Stimulated activated CD4-positive, alpha-beta T cell treated with anti-CD3 and anti-CD28 coated beads, Interleukin-4, amount 100 ng/mL, for 1 hour (primary cell): ENCODE results near the gene HHAT.
"Not testable (repeated sequence)": the region's sequence is repeated elsewhere in the genome, so short reads cannot be mapped to it uniquely, and the experiment has no call there.

Source experiments
- DNase-seq: peaks from one replicate; pipeline ENCODE4 v3.0.0-alpha.2; 2020

Gene HHAT

DNA sequence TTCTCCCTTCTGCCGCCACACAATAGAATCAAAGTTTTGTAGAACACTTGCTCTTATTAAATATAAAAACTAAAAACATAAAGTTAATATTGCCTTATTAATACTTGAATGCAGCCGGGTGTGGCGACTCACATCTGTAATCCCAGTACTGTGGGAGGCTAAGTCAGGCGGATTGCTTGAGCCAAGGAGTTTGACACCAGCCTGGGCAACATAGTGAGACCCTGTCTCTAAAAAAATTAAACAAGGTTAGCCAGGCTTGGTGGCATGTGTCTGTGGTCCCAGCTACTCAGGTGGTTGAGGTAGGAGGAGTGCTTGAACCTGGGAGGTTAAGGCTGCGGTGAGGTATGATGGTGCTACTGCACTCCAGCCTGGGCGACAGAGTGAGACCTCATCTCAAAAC lies 13.2 kb upstream of the HHAT start:
- no peak for DNase-seq

DNA sequence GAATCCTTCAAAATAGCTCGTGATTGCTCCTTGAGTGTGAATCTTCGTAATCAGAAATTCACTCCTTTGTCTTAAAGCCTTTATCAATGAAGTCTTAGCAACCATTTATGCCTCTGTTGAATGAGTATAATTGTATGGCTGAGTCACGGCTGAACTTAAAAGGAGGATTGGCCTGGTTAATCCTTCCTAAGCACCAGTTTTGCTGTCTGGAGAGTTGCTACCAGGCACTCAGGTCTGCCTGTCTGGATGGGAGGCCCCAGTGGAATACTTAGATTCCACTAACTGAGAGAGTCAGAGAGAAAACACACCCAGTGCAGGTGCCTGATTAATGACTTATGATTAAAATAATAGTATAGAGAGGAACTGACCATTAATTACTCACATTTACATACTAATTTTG lies 7.6 kb upstream of the HHAT start:
- DNase-seq = no peak

DNA sequence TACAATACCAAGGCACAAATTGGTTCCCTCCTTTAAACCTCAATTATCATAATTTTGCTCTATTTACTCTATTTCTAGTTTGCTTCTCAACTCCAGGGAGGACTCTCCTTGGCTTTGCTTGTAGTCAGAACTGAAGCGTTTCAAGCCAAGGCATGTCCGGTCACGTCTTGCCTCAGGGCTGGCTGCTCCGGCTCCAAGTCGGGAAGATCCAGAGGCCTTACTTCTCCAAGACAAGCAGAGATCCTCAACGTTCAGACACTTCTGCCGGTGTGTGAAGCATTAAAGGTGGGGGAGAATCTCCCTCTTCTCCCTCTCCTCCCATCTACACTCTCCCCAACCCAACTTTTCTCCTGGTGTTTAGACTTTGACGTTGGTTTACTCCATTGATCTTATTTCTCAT lies 7.2 kb upstream of the HHAT start:
- no peak for DNase-seq

DNA sequence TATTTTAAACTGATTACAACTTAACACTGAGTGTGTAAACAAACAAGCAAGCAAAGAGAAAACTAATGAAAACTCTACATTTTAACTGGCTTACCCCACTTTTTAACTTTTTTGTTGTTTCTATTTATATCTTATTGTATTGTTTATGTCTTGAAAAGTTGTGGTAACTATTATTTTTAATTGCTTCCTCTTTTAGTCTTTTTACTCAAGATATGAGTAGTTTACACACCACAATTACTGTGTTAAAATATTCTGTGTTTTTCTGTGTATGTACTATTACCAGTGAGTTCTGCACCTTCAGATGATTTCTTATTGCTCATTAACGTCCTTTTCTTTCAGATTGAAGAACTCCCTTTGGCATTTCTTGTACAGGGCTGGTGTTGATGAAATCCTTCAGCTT lies 4.7 kb upstream of the HHAT start:
- DNase-seq = no peak

DNA sequence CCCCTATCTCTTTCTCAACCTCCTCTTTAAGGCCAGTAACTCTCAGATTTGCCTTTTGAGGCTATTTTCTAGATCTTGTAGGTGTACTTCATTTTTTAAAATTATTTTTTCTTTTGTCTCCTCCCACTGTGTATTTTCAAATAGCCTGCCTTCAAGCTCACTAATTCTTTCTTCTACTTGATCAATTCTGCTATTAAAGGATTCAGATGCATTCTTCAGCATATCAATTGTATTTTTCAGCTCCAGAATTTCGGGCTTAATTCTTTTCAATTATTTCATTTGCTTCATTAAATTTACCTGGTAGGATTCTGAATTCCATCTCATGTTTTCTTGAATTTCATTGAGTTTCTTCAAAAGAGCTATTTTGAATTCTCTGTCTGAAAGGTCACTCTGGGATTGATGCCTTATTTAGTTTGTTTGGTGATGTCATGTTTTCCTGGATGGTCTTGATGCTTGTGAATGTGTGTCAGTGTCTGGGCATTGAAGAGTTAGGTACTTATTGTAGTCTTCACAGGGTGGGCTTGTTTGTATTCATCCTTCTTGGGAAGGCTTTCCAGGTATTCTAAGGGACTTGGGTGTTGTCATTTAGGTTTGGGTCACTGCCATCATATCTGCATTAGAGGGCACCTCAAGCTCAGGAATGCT lies 3.6 kb upstream of the HHAT start:
- no peak for DNase-seq

DNA sequence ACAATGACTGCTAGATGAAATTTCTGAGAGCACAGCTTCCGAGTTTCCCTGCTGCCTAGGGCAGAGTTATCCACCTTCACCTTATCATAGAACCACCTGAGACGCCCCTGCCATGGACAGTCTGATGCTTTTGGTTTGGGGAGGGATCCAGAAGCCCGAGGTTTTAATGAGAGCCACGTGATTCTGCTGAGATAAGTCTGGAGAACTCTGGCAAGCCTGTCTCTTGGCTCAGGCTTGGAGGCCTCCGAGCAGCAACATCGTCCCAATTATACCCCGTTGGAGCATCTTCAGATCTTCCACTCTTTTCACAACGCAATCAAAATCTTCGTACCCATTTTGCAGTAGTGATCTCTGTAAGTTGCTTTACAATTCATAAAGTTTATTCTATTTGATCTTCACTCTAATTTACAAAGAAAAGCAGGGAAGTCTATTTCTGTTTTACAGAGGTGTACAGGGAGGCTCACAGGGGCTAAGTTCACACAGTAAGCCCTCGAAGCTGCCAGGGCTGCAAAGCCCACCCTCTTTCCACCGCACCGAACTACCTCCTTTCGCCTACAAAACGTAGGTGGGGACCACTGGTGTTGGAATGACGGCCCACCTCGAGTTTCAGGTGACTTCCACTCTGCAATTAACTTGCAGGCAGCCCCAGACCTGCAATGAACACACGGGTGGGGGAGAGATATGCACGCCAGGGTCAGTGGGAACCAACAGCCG lies 513 bp upstream of the HHAT start:
- no peak for DNase-seq

DNA sequence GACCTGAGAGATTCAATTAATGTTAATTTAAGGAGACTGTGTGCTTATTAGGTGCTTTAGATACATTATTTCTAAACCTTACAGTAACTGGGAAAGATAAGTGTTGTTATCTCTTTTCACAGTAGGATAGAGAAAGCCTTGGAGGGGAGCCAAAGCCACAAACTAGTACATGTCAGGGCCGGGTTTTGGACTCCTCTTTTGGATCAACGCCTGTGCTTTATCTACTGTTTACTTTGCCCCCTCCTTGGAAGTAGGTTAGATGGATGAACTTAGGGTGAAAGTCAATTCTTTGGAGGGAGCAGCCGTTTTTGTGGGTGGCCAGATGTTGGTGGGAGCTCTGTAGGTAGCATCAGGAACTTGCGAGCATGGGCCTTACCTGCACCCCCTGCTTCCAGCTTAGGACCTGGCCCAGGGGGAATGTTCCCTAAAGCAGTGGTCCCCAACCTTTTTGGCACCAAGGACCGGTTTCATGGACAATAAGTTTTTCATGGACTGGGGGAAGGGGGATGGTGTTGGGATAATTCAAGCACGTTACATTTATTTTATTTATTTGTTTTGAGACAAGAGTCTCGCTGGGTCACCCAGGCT lies 1.7 kb downstream of the HHAT start:
- DNase-seq = no peak

DNA sequence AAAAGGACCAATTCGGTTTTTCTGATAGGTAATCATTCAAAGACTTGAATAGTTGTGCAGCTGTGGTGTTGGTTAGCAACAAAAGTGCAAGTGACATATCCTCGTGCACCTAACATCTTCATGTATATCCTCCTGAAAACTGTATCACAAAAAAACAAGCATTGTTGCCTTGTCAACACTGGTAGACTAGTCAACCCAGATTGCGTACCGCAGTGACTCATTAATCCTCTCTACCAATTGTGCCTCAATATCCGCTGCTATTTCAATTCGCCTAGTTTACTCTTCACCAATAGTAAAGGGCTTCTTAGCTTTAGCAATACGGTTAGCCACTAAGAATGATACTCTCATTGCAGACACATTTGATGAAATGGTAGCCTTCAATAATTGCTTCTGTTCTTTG lies 3.5 kb downstream of the HHAT start:
- no peak for DNase-seq

DNA sequence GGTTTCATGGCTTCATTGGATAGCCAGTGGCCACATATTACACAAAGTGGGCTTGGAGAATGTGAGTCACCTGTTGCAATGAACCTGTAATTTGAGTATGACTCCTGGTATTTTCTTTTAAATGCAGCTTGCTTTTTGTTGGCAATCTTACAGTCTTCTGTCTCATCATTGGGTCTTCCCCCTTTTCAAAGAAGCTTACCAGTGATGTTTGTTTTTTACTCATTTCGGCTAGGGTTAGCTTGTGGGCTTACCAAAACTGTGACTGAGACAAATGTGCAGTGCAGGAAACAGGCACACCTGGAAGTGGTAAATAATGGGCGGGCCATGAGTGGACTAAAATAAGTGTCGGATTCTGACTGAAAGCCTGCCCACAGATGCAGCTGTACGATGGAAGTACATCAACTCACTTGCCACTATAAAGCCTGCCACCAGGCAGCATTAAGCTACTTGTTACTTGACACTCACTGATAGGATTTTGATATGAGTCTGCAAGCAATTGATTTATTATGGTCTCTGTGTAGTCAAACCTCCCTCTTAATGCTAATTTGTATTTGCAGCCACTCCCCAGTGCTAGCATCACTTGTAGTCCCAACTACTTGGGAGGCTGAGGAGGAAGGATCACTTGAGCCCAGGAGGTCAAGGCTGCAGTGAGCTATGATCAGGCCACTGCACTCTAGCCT lies 4.2 kb downstream of the HHAT start:
- peak; percentile 28 for DNase-seq

DNA sequence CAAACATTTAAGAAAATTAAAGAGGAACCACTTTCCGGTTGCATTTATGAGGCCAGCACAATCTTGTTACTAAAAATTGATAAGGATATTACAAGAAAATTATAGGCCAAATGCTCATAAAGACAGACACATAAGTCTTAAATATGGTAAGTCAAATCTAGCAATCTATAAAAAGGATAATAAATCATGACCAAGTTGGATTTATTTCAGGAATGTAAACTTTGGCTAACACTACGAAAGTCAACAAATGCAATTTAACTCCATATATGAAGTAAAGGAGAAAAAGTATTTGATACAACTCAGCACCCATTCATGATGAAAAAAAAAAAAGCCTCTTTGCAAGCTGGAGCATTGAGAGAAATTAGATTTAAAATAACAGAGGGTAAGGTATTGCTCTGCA lies 6.3 kb downstream of the HHAT start:
- no peak for DNase-seq

DNA sequence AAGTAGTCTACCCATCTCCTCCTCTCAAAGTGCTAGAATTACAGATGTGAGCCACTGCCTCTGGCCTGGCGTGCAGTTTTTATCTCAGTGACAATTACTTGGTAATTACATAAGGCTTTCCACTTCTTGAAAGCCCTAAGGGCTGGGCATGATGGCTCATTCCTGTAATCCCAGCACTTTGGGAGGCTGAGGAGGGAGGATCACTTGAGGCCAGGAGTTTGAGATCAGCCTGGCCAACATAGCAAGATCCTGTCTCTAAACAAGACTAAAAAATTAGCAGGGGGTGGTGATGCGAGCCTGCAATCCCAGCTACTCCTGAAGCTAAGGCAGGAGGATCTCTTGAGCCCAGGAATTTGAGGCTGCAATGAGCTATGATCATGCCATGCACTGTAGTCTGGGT lies 7.7 kb downstream of the HHAT start:
- no peak for DNase-seq

DNA sequence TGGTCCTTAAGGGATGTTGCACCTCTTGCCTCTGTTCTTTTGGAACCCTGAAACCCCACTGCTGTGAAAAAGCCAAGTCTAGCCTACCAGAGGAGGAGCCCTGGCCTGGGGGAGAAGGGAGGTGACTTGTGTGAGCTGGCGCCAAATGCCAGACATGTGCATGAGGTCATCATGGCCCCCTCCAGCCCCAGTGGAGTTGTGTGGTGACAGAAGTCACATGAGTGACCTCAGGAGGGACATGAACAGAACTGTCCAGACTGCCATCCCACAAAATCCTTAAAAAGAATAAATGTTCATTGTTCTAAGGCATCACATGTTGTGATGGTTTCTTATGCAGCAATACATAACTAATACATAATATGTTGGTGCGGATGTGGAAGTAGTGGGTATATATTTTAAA lies 10.8 kb downstream of the HHAT start:
- no peak for DNase-seq

DNA sequence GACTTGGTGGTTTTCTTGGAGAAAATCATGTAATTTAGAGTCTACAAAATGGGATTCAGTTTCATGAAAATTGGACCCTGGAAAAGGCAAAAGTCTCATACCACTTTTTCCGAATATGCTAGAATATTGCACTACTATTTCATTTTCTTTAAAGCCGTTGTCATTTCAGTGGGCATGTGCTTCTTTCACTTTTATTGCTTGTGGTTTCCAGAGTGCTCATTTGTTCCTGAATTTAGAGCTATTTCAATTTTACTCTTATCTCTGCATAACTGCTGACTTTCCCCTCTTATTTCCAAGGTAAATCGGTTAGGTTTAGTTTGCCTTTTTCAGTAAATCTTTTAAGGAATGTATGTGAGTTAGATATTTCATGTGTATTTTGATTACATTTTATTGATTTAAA lies 11.6 kb downstream of the HHAT start:
- no peak for DNase-seq

DNA sequence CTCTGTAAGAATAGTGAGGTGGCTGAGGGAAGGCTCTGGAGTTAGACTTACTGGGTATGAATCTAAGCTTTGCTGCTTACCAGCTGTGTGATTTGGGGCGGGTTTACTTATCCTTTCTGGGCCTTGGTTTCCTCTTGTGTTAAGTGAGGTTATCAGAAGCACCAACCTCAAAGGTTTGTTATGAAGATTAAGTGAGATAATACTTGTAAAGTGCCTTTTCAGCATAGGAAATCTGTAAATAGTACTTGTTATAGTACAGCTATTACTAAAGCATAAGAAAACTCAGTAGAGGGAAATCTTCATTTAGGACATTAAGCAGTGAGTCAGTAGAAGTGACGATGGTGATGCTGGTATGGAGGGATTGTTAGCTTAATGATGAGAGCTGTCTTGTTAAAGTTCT lies 12.1 kb downstream of the HHAT start:
- DNase-seq = no peak

DNA sequence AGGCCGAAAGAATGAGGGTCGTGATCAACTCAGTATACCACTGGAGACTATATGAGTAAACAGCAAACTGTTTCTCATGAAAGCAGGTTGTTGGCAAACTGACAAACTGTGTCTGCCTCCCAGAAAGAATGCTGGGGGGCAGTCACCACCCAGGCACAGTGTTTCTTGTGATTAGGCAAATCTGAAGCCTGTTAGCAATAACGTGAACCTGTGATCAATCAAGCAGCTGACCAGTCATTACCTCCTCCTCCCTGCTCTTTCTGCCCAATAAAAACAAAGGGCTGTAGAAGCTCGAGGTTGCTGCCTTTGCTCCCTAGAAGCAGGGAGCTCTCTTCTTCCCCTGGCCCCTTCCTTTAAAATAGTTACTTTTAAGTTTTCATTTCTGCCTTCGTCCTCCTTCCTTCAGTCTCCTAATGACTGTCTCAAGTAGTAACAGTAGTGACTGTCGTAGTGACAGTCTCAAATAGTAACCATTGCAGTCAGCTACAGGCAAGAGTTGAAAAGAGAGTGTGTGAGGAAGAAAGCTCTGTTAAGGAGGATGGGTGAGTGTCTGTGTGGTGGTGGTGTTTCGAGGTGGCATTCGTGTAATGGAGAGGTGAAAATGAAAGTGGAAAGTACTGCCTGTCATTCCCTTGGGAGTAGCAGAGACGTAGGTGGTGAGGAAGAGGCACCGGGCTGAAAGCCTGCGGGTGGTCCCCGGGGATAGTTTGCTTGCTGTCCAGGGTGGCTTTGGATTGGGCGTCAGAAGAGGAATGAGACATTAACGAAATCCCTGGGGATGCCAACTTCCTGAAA lies 14.5 kb downstream of the HHAT start:
- DNase-seq = no peak

DNA sequence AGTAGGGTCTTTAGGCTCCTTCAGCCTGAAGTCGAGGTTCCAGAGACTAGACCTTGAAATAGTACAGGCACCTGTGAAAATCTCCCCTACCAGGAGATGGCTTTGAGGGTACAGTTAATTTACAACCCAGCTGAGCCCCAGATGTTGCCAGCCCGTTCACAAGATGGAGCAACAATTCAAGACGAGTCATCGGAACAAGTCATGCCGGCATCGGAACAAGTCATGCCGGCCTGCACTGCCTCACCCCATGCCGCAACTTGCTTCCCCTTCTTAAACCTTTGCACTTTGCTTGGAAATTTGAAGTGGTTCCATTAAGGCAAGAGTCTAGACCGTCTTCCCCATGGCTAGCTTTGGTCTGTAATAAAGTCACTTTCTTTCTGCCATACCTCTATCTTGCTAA lies 16.0 kb downstream of the HHAT start:
- no peak for DNase-seq

DNA sequence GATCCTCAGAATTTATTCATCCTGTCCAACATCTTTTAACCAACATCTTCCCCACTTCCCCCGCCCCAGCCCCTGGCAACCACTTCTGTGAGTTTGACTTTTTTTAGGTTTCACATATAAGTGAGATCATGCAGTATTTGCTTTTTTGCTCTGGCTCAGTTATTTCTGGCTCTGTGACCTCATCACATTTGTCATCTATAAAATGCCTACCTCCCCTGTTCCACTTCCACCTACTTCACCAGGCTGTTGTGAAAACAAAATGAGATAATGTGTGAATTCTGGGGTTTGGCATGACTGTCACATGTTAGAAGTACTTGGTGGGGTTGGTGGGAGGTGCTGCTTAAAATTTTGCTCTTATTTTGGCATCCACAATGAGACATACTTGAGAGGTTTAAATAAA lies 18.4 kb downstream of the HHAT start:
- no peak for DNase-seq

DNA sequence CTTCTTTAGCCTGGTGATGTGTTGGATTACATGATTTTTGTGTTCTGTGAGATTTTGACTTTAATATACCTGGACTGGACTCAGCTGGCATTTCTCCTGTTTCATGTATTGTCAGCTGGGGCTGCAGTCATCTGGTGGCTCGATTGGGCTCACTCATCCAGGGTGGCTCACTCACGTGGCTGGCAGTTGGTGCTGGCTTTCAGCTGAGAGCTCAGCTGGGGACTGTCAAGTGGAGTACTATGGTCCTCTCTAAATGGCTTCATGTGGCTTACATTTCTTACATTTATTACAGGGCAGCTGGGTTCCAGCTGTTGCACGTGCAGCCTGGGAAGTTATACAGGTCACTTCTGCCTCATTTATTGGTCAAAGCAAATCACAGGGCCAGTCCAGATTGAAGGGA lies 22.8 kb downstream of the HHAT start:
- no peak for DNase-seq

DNA sequence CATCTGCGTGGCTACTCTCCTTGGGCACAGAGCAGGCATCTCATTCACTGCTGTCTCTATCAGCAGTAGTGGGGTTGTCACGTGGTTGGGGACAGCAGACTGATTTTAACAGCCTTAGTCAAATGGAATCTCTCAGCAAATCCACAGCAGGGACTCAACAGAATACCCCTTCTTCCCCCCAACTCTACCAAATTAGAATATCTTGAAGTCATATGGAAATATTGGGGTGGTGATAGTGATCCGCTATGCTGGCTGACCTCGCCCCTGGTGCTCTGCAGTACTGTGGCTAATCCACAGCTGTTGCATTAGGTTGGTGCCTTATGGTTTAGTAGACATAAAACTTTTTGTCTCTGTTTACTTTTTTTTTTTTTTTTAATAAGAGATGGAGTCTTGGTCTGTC lies 23.9 kb downstream of the HHAT start:
- DNase-seq = no peak

DNA sequence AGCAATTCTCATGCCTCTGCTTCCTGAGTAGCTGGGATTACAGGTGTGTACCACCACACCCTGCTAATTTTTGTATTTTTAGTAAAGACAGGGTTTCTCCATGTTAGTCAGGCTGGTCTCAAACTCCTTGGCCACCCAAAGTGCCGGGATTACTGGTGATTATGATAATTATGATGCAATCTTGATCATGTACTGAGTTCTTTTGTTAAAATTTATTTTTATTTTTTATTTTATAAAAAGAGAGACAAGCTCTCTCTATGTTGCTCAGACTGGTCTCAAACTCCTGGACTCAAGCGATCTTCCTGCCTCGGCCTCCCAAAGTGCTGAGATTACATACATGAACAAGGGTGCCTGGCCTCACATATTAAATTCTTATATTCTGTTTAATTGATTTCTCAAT lies 25.6 kb downstream of the HHAT start:
- DNase-seq = not testable (repeated sequence)

DNA sequence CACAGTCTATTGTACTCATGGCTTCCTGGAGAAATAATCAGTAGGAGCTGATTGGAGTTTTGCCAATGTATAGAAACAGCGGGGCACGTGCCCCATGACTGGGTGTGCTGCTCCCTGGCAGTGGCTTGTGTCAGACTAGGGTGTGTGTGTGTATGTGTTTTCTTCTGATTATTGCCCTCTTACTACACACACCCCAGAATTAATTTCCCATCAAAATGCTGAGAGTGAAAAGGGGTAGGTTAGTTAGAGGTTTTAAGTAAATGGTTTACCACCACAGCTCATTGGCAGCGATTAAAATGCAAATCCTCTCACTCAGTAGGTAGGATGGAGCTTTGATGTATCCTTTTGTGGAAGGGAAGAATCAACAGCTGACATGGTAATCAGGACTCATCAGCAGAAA lies 29.9 kb downstream of the HHAT start:
- DNase-seq = no peak

DNA sequence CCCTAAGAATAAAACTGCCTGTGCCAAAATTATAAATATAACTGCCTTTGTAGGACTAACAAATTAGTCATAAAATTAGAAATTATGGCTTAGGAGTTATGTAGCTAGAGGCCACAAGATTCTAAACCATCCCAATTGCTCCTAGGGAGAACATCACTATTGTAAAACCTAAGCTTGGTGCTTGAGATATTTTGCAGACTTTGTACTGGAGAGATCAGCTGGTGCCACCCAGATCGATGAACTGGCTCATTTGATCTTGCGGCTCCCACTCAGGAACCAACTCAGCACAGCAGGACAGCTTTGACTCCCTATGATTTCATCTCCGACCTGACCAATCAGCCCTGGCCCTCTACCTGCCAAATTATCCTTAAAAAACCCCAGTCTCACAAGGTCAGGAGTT lies 30.6 kb downstream of the HHAT start:
- no peak for DNase-seq

DNA sequence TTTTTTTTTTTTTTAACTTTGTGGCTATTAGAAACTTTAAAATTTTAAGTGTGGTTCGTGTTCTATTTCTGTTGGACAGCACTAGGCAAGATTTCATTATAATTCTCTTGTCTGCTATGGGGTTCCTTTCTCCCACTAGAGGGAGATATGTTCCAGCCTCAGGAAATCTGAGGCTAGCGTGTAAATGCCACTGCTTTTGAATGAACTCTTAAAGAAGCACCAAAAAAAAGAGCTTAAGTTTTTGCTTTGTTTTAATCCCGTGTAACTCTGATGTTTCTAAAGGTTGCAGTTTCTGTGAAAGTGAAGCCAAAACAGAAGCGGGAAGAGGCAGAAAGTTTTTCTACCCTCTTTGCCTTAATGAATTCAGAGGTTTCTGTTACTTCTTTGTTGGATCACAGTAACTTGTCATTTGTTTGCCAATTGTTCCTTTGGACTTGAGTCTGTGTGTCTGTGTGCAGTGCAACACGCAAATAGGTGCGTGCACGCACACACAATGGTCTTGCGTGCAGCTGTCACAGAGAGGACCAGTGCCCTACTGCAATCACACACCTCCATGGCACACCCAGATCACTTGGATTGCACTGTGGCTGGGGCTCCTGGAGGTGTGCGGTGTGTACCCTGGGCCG lies 32.3 kb downstream of the HHAT start:
- DNase-seq = no peak
